ENCODE results near the gene MIA2. TPM values are rescaled to one million over a fixed set of nuclear protein-coding genes. Genes with fewer than 3 reads are reported as not detected.

The MIA2 gene
- total and polyA plus RNA-seq, 5 donors from 2014 or later, result 21.1 to 26.2 (median 21.9) TPM

DNA sequence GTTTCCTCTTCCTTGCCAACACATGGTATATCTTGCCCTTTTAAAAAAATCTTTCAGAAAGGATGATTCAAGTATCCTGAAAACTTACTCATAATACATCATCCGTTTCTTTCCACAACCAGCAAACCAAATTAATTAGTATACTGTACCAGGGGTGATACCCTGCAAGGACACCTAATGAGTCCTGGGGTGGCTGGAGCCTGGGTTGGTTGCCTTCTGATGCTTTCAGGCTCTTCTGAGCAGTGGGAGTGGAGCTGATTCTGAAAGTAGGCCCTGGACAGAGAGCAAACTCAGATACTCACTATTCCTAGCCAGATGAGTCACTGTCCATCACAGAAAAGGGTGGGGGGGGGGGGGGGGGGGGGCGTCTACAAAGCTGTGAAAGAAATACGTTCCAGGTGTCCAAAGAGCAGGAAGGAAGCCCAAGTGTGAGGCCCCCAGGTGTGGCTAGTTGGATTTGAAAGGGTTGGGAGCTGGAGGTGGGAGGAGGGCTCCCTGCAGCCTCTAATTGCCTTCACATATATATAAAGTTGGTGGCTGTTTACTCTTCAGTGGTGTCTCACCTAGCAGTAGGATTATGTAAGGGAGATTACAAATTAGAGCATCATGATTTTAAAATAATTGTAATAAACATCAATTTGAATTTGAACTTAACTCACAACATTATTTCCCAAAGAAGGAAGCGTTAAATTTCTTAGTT is 162.0 kb downstream of the MIA2 start:
- Histone ChIP-seq H3K4me1 (ENCODE audit: control insufficient read depth, insufficient read depth, low read length, poor library complexity, severe bottlenecking) (no peaks in the 10 kb centered on the region), H3K9me3 (ENCODE audit: control insufficient read depth in 2 of 2, low read length in 2 of 2) (no peaks in the 10 kb centered on the region), H3K4me3 (ENCODE audit: low read depth, low read length) (no peak overlapping the region), H3K36me3 (ENCODE audit: control insufficient read depth, insufficient read depth, low read length) (peaks cover 51% of the 10 kb centered on the region), H3K27me3 (ENCODE audit: control insufficient read depth, insufficient read depth, low read length) (no peaks in the 10 kb centered on the region), H3K27ac (ENCODE audit: insufficient read depth, low read length, poor library complexity, severe bottlenecking) (no peak overlapping the region)
- no peak for DNase-seq
- peak overlapping the region in 2 of 3 donors; percentile 38 to 63 for H3K27ac Mint-ChIP-seq
- peaks cover 25% of the 10 kb centered on the region for H3K36me3 Mint-ChIP-seq
- no peaks in the 10 kb centered on the region for H3K9me3 Mint-ChIP-seq
- no peak overlapping the region for H3K4me3 Mint-ChIP-seq
- no peak for ATAC-seq (ENCODE audit: low read depth in 2 of 2)
- H3K4me1 Mint-ChIP-seq, result peaks cover 2 to 6% (median 4%) of the 10 kb centered on the region in 4 donors
- H3K27me3 Mint-ChIP-seq, result no peaks in the 10 kb centered on the region

DNA sequence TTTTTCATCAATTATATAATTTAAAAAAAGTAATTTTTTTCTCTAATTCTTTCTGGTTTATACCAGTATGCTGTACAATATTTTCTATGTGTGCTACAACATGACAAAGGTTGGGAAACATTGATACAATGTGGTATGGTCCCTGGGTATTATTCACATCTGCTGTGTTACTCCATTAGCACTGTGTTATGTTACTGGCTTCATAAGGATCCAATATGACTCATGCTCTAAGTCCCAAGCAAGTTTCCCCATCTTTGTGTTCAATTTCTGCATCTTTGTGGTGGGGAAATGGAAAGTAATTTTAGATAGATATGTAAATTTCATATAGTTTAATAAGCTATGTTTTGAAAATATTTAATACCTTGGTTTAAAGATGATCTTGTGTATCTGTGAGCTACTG is 162.7 kb downstream of the MIA2 start:
- Mint-ChIP-seq H3K9me3 (no peaks in the 10 kb centered on the region), H3K4me1 (peaks cover 4 to 6% (median 5%) of the 10 kb centered on the region in 4 donors), H3K27ac (no peak overlapping the region), H3K27me3 (no peaks in the 10 kb centered on the region), H3K4me3 (no peak overlapping the region), H3K36me3 (peaks cover 33% of the 10 kb centered on the region)
- ATAC-seq (ENCODE audit: low read depth in 2 of 2) (no peak), DNase-seq (no peak)
- Histone ChIP-seq H3K4me1 (ENCODE audit: control insufficient read depth, insufficient read depth, low read length, poor library complexity, severe bottlenecking) (no peaks in the 10 kb centered on the region), H3K27ac (ENCODE audit: insufficient read depth, low read length, poor library complexity, severe bottlenecking) (no peak overlapping the region), H3K36me3 (ENCODE audit: control insufficient read depth, insufficient read depth, low read length) (peaks cover 57% of the 10 kb centered on the region), H3K27me3 (ENCODE audit: control insufficient read depth, insufficient read depth, low read length) (no peaks in the 10 kb centered on the region), H3K4me3 (ENCODE audit: low read depth, low read length) (no peak overlapping the region), H3K9me3 (ENCODE audit: control insufficient read depth in 2 of 2, low read length in 2 of 2) (no peaks in the 10 kb centered on the region)

GRCh38 chr14:39398382-39398781 is 164.7 kb downstream of the MIA2 start:
- no peak overlapping the region for H3K27ac Mint-ChIP-seq
- ATAC-seq (ENCODE audit: low read depth in 2 of 2), result no peak
- peaks cover 38% of the 10 kb centered on the region for H3K36me3 Mint-ChIP-seq
- Histone ChIP-seq H3K27me3 (ENCODE audit: control insufficient read depth, insufficient read depth, low read length) (no peaks in the 10 kb centered on the region), H3K4me3 (ENCODE audit: low read depth, low read length) (no peak overlapping the region), H3K9me3 (ENCODE audit: control insufficient read depth in 2 of 2, low read length in 2 of 2) (no peaks in the 10 kb centered on the region), H3K36me3 (ENCODE audit: control insufficient read depth, insufficient read depth, low read length) (peaks cover 58% of the 10 kb centered on the region), H3K4me1 (ENCODE audit: control insufficient read depth, insufficient read depth, low read length, poor library complexity, severe bottlenecking) (no peaks in the 10 kb centered on the region), H3K27ac (ENCODE audit: insufficient read depth, low read length, poor library complexity, severe bottlenecking) (no peak overlapping the region)
- DNase-seq, result no peak
- H3K9me3 Mint-ChIP-seq, result no peaks in the 10 kb centered on the region
- H3K4me3 Mint-ChIP-seq, result no peak overlapping the region
- peaks cover 8 to 12% (median 9%) of the 10 kb centered on the region in 4 donors for H3K4me1 Mint-ChIP-seq
- H3K27me3 Mint-ChIP-seq, result no peaks in the 10 kb centered on the region

GRCh38 chr14:39406560-39406959 is 172.8 kb downstream of the MIA2 start:
- DNase-seq (no peak), ATAC-seq (ENCODE audit: low read depth in 2 of 2) (no peak)
- Histone ChIP-seq H3K4me3 (ENCODE audit: low read depth, low read length) (peak overlapping the region; percentile 16), H3K4me1 (ENCODE audit: control insufficient read depth, insufficient read depth, low read length, poor library complexity, severe bottlenecking) (no peaks in the 10 kb centered on the region), H3K27ac (ENCODE audit: insufficient read depth, low read length, poor library complexity, severe bottlenecking) (no peak overlapping the region), H3K9me3 (ENCODE audit: control insufficient read depth in 2 of 2, low read length in 2 of 2) (no peaks in the 10 kb centered on the region), H3K27me3 (ENCODE audit: control insufficient read depth, insufficient read depth, low read length) (no peaks in the 10 kb centered on the region), H3K36me3 (ENCODE audit: control insufficient read depth, insufficient read depth, low read length) (peaks cover 2% of the 10 kb centered on the region)
- H3K4me3 Mint-ChIP-seq, result no peak overlapping the region
- H3K9me3 Mint-ChIP-seq, result peaks cover 0 to 10% (median 2%) of the 10 kb centered on the region in 7 donors
- no peaks in the 10 kb centered on the region for H3K27me3 Mint-ChIP-seq
- peak overlapping the region in 2 of 3 donors; percentile 16 to 34 for H3K27ac Mint-ChIP-seq
- peaks cover 25 to 54% (median 39%) of the 10 kb centered on the region in 4 donors for H3K4me1 Mint-ChIP-seq
- H3K36me3 Mint-ChIP-seq, result peaks cover 18% of the 10 kb centered on the region

DNA sequence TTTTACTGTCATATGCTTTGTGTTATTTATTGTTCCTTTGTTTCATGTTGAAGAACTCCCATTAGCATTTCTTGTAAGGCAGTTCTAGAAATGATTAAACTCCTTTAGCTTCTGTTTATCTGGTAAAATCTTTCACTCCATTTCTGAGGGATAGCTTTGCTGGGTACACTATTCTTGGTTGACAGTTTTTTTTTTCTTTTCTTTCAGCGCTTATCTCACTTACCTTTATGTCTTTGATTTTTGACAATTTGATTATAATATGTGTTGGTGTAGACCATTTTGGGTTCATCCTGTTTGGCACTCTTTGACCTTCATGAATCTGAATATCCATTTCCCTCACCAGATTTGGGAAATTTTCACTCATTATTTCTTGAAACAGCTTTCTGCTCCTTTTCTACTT is 182.4 kb downstream of the MIA2 start:
- Mint-ChIP-seq H3K27ac (peak overlapping the region in 2 of 3 donors; percentile 52 to 58), H3K4me1 (peaks cover 16 to 34% (median 25%) of the 10 kb centered on the region in 4 donors), H3K9me3 (peaks cover 0 to 32% (median 12%) of the 10 kb centered on the region in 7 donors), H3K27me3 (no peaks in the 10 kb centered on the region), H3K36me3 (peaks cover 54% of the 10 kb centered on the region), H3K4me3 (no peak overlapping the region)
- ATAC-seq (ENCODE audit: low read depth in 2 of 2) (no peak), DNase-seq (no peak)
- Histone ChIP-seq H3K36me3 (ENCODE audit: control insufficient read depth, insufficient read depth, low read length) (peaks cover 18% of the 10 kb centered on the region), H3K9me3 (ENCODE audit: control insufficient read depth in 2 of 2, low read length in 2 of 2) (peaks cover 19 to 31% of the 10 kb centered on the region in 2 experiments), H3K27me3 (ENCODE audit: control insufficient read depth, insufficient read depth, low read length) (no peaks in the 10 kb centered on the region), H3K4me3 (ENCODE audit: low read depth, low read length) (no peak overlapping the region), H3K4me1 (ENCODE audit: control insufficient read depth, insufficient read depth, low read length, poor library complexity, severe bottlenecking) (peaks cover 4% of the 10 kb centered on the region), H3K27ac (ENCODE audit: insufficient read depth, low read length, poor library complexity, severe bottlenecking) (no peak overlapping the region)

GRCh38 chr14:39417014-39417413 is 183.3 kb downstream of the MIA2 start:
- Mint-ChIP-seq H3K4me3 (no peak overlapping the region), H3K4me1 (peaks cover 24 to 41% (median 30%) of the 10 kb centered on the region in 4 donors), H3K9me3 (peaks cover 0 to 32% (median 12%) of the 10 kb centered on the region in 7 donors), H3K27ac (peak overlapping the region in 1 of 3 donors; percentile 48), H3K36me3 (peaks cover 53% of the 10 kb centered on the region), H3K27me3 (no peaks in the 10 kb centered on the region)
- no peak for ATAC-seq (ENCODE audit: low read depth in 2 of 2)
- peaks cover 19 to 31% of the 10 kb centered on the region in 2 experiments for H3K9me3 ChIP-seq (ENCODE audit: control insufficient read depth in 2 of 2, low read length in 2 of 2)
- H3K4me3 ChIP-seq (ENCODE audit: low read depth, low read length), result no peak overlapping the region
- H3K27me3 ChIP-seq (ENCODE audit: control insufficient read depth, insufficient read depth, low read length), result no peaks in the 10 kb centered on the region
- no peak overlapping the region for H3K27ac ChIP-seq (ENCODE audit: insufficient read depth, low read length, poor library complexity, severe bottlenecking)
- H3K36me3 ChIP-seq (ENCODE audit: control insufficient read depth, insufficient read depth, low read length), result peaks cover 18% of the 10 kb centered on the region
- DNase-seq, result no peak
- peaks cover 5% of the 10 kb centered on the region for H3K4me1 ChIP-seq (ENCODE audit: control insufficient read depth, insufficient read depth, low read length, poor library complexity, severe bottlenecking)

- Mint-ChIP-seq H3K9me3 (peaks cover 0 to 20% (median 10%) of the 10 kb centered on the region in 7 donors), H3K4me1 (peaks cover 39 to 62% (median 44%) of the 10 kb centered on the region in 4 donors), H3K4me3 (no peak overlapping the region), H3K36me3 (peaks cover 36% of the 10 kb centered on the region), H3K27me3 (no peaks in the 10 kb centered on the region), H3K27ac (no peak overlapping the region)
- peaks cover 13% of the 10 kb centered on the region for H3K36me3 ChIP-seq (ENCODE audit: control insufficient read depth, insufficient read depth, low read length)
- H3K9me3 ChIP-seq (ENCODE audit: control insufficient read depth in 2 of 2, low read length in 2 of 2), result peaks cover 15 to 28% of the 10 kb centered on the region in 2 experiments
- H3K27ac ChIP-seq (ENCODE audit: insufficient read depth, low read length, poor library complexity, severe bottlenecking), result no peak overlapping the region
- DNase-seq, result no peak
- no peaks in the 10 kb centered on the region for H3K27me3 ChIP-seq (ENCODE audit: control insufficient read depth, insufficient read depth, low read length)
- peaks cover 13% of the 10 kb centered on the region for H3K4me1 ChIP-seq (ENCODE audit: control insufficient read depth, insufficient read depth, low read length, poor library complexity, severe bottlenecking)
- H3K4me3 ChIP-seq (ENCODE audit: low read depth, low read length), result peak overlapping the region; percentile 2
- ATAC-seq (ENCODE audit: low read depth in 2 of 2), result no peak
Measured at GRCh38 chr14:39419272-39419671, 185.6 kb downstream of the MIA2 start.

DNA sequence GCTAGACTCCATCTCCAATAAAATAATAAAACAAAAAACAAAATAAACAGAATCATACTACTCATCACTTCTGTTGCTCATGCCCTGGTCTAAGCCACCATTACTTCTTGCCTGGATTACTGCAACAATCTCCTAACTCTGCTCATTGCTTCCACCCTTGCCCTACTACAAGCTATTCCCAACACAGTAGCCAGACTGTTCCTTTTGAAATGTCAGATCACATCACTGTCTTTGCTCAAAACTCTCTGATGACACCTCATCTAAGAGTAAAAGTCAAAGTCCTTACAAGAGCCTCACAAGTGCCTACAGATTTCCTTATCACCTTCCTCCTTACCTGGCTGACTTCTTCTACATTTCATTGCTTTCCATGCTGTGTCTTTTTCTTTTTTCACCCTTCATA is 188.5 kb downstream of the MIA2 start:
- H3K4me3 Mint-ChIP-seq, result peak overlapping the region in 2 of 4 donors; percentile 39 to 46
- peaks cover 22% of the 10 kb centered on the region for H3K4me1 ChIP-seq (ENCODE audit: control insufficient read depth, insufficient read depth, low read length, poor library complexity, severe bottlenecking)
- H3K36me3 ChIP-seq (ENCODE audit: control insufficient read depth, insufficient read depth, low read length), result peaks cover 5% of the 10 kb centered on the region

More for the DNA sequence above, 188.5 kb downstream of the MIA2 start:
- H3K9me3 Mint-ChIP-seq, result peaks cover 0 to 5% (median under 1%) of the 10 kb centered on the region in 7 donors
- H3K4me1 Mint-ChIP-seq, result peaks cover 51 to 77% (median 54%) of the 10 kb centered on the region in 4 donors
- no peak for DNase-seq
- peaks cover 0 to 2% of the 10 kb centered on the region in 2 experiments for H3K9me3 ChIP-seq (ENCODE audit: control insufficient read depth in 2 of 2, low read length in 2 of 2)
- ATAC-seq (ENCODE audit: low read depth in 2 of 2), result no peak
- H3K36me3 Mint-ChIP-seq, result peaks cover 19% of the 10 kb centered on the region
- no peak overlapping the region for H3K4me3 ChIP-seq (ENCODE audit: low read depth, low read length)
- H3K27ac ChIP-seq (ENCODE audit: insufficient read depth, low read length, poor library complexity, severe bottlenecking), result no peak overlapping the region
- no peaks in the 10 kb centered on the region for H3K27me3 ChIP-seq (ENCODE audit: control insufficient read depth, insufficient read depth, low read length)
- H3K27me3 Mint-ChIP-seq, result no peaks in the 10 kb centered on the region
- H3K27ac Mint-ChIP-seq, result peak overlapping the region in 1 of 3 donors; percentile 78
